Stimulated activated CD4-positive, alpha-beta T cell treated with anti-CD3 and anti-CD28 coated beads, Interleukin-4, amount 100 ng/mL, for 48 hours (primary cell): ENCODE results near the gene SLCO3A1.
A peak's percentile ranks its signal among the peaks of the same experiment; 100 is the strongest.
"Not testable (repeated sequence)": the region's sequence is repeated elsewhere in the genome, so short reads cannot be mapped to it uniquely, and the experiment has no call there.

Experiments
- DNase-seq, 2 donors: peaks; one replicate each; pipeline ENCODE4 v3.0.0-alpha.2; 2020; ENCODE audit warnings: low read depth in 2 of 2

Gene SLCO3A1

DNA sequence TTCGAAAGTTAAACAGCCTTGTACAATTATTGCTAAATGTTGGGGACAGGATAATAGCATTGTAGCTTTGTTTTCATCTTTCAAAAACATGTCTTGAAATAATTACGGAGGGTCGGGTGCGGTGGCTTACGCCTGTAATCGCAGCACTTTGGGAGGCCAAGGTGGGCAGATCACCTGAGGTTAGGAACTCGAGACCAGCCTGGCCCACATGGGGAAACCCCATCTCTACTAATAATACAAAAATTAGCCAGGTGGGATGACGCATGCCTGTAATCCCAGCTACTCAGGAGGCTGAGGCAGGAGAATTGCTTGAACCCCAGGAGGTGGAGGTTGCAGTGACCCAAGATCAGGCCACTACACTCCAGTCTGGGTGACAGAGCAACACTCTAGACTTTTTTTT is 216.7 kb downstream of the SLCO3A1 start:
- DNase-seq = not testable (repeated sequence)

DNA sequence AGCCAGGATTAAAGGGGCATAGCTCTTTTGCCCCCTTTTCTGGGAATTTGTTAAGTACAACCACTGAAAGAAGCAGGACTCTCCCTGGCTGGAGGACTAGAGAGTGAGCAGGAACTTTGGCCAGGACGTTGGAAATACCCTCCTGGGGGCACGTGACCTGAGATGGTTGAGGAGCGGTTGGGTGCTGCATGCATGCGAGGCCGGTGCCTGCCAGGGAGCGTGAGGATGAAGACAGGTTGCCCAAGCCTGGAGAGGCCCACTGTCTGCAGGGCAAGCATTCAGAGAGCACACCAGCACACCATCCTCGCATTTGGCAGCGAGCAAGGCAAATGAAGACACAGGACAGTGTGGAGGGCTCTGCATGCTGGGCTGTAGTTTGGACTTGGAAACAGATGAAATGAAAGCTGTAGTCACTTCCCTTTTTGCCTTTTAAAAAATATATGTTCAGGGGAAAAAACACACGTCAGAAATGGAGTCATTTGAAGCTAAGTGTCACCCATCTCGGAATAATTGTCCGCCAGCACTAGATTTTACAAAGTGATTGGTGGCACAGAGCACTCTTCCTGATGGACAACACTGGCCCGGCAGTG is 217.6 kb downstream of the SLCO3A1 start:
- no peak for DNase-seq

DNA sequence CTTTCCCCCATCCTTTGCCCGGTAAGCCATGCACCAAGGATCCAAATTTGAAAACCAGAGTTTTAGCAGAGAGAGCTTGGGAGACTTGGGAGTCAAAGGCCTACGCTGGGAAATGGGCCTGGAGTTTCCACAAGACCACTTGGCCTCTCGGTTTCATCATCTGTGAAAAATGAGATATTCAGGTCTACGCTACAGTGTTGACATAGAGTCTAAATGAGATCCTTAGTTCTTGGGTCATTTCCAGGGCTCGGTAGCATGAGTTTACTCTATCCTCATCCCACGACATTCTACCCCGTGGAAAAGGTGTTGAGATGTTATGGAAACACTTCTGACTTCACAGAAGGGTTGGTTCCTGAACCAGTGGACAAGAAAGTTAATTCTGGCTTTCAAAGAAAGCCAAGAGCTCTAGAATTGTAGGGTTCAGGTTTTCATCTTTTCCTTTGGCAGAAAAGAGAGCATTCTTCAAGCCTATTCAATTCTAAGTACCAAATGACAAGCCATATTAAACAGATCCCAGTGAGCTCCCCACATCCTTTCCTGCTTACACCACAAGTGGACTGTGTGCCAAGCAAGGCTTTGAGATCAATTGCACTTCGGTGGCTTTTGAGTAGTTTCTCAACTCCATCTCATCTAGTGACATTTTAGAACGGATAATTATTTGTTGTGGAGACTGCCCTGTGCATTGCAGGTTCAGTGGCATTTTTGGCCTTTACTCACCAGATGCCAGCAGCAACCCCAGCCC is 219.7 kb downstream of the SLCO3A1 start:
- DNase-seq = no peak

DNA sequence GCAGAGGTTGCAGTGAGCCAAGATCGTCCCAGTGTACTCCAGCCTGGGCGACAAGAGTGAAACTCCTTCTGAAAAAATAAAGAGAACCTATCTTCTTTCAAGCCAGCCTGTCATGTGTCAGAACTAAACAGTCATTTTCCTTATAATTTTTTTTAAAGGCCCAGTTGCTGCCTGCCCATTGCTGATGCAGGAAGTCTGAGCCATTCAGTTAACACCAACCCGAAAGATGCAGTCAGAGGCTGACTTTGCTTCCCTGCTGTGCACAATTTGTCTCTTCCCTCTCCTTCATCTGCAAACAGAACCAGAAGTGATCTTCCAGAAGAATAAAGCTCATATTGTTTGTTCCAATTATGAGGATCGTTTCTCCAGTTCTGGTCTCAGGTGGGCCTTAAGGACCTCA is 220.6 kb downstream of the SLCO3A1 start:
- DNase-seq = no peak

DNA sequence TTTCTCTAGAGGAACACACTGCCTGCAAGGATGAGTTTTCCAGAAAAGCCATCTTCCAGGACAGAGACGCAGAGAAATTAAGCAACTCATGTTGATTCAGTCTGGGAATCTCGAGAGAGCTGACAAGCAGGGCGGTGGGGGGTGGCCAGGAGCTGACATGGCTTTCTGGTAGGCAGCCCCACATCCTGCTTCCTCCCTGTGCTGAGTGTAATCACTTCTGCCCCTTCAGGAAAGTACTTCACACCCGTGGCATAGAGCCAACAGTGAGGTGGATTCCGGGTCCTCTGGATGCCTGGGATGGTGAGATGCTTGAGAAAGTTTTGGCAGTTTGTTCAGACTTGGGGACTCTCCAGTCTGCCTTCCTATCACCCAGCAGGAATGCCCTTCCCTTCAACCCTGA is 221.1 kb downstream of the SLCO3A1 start:
- DNase-seq = no peak

DNA sequence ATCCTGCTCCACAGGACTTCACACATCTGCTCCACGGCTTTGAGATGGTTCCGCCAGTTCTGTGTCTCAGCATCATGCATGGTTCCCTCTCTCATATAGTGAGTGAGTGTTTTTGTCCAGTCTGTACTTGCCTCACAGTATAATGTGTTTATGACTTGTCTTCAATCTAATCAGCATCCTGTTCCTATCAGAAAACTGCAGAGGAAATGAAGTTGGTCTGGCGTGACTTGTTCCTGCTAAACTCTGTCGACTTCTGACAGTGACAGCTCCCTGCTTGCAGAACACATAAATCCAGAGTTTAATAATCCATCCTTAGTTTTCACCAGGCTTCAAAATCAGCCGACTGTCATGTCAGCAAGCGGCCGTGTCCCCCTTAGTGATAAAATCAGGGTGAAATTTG is 222.3 kb downstream of the SLCO3A1 start:
- DNase-seq = no peak

DNA sequence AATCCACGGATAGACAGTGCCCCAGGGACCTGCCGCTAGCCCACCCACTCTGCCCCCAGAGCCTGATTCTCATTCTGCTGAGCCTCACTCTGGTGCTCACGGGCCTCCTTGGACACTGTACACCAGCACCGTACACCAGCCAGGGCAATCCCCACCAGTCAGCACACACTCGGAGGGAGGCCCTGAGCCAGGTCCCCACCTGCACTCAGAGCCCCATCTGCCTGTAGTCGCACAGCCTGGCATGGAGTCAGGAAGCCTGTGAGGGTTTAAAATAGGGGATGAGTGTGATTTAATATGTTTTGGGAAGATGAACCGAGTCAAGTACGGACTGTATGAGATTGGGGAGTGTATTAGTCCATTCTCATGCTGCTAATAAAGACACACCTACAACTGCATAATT is 223.0 kb downstream of the SLCO3A1 start:
- no peak for DNase-seq

DNA sequence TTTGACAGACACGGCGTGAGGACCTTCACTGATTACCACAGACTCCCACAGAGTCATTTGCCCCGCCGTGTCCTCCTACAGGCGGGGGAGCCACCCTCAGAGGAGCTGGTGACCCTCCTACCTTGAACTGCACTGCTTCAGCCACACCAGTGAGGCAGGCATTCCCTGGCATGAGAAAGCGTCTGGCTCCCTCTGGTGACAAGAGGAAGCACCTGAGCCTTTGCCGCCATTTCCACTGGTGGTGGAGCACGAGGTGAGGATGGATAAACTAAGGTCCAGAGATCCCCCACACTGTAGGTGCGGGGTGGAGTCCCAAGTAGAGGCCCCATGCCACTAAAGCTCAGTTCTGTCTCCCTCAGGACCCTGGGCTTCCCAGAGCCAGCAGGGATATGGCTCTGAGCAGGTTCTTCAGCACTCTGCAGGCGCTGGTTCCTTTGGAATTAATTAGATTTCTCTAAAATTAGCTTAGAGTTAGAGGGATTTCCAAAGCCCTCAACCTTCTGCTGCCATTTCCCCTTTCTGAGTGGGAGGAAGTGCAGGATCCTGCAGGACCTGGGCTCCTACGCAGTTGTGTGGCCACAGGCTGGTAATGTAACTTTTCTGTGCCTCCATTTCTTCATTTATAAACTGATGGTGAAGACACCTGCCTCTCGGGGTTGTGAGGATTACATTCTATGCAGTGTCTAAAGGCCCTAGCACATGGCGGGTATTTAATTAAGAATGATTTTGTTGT is 224.0 kb downstream of the SLCO3A1 start:
- DNase-seq = peak; percentile 52 to 61

DNA sequence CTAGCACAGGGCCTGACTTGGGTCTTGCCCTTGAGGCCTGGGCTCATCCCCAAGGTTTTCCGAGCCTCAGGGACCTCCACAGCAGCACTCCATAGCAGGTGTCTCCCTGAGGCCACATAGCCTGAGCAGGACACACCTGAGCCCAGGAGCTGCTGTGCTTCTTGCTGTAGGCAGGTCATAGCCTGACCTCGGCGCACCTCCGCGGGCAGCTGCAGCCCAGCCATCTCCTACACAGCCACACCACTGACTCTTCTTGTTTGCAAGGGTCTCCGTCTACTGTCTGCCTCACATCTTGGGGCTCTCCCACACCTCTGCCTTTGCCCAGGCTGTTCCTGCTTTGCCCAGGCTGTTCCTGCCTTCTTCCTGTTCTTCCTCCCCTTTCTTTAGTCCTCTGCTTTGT is 224.8 kb downstream of the SLCO3A1 start:
- DNase-seq = no peak

DNA sequence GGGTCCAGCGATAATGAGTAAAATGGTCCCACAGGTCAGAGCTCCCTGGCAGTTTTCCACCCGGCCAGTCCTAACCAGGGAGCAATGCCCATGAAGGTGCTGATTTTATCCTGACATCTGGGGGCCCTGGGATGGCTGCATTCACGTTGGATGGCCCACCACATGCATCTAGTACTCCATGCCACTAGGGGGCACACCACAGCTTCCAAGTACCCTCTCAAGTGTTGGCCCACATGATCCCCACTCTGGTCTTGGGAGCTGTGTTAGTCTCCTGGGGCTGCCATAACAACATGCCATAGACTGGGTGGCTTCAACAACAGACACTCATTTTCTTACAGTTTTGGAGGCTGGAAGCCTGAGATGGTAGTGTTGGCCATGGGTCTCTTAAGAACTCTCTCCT is 225.5 kb downstream of the SLCO3A1 start:
- DNase-seq = peak; percentile 26 to 35

DNA sequence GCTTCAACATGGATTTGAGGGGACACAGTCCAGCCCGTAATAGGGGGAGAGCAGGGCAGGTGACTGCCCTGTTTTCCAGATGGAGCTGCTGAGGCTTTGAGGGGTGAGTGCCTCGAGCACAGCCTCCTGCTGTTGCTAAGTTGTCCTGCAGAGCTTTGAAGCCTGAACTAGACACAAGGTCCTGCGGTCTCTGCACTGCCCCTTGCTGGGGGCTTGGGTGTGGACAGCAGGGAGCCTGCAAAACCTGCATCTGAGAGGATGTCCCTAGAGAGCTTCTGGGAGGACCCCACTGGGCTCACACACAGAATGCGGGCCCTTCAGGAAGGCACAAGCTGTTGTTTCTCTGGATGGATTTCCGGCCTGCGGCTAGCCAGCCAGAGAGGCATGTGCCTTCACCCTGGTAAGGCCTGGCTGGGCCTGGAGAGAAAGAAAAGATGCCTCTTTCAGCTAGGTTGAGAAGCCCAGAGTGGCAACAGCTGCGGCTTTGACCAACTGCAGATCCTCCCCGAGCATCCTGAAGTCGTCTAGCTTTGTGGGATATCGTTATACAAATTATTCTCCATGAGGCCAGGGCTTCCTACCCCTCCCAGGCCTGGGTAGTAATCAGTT is 226.2 kb downstream of the SLCO3A1 start:
- DNase-seq = no peak

DNA sequence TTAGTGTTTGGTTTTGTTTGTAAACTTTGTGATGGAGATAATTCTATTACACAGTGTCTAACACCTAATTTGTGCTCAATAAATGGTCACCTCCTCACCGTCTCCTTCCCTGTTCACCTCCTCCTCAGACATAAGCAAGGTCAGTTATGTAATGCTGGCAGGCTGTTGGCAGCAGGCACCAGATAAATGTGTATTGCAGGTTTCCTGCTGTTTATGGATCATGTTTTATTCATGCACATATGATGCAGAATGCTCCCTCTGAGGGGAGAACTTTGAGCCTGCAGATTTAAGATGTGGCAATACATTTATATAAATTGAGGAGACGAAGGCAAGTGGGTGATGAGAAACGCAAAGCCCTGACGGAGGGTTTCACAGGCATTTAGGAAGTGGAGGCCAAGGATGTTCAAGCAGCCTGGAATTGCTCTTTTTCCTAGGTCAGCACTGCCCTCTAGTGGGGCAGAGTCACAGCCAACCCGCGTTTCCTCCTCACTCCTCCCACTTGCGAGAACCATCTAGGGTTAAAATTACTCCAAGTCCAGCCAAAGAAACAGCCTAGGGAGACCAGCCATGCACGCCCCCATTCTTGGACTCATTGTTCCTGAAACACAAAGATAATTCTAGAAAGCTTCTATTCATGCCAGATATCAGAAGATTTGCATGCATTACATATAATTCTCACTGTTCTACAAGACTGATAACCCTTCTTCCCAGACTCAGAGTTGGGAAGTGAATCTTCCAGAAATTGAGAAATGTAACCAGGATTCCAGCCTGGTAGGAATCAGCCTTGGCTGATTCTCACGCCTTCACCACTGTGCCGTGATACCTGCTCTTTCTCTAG is 228.7 kb downstream of the SLCO3A1 start:
- peak; percentile 44 to 49 for DNase-seq

DNA sequence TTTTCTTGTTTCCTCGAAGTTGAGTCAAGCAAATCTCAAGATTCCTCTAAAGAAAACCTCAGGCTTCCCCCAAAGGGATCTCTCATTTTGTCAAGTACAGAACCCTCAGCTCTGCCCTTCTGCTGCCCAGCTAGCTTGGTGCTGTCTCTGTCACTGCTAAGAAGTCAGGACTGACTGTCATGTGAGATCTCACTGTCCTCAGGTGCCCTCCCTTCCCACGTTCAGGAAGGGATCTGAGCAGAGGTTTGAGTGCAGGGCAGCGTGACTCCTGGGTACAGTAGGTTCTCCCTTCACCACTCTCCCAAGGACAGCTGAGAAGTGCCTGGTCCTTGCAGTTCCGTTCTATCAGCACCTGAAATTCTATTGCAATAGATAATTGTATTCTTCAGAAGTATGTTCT is 229.7 kb downstream of the SLCO3A1 start:
- DNase-seq = no peak

DNA sequence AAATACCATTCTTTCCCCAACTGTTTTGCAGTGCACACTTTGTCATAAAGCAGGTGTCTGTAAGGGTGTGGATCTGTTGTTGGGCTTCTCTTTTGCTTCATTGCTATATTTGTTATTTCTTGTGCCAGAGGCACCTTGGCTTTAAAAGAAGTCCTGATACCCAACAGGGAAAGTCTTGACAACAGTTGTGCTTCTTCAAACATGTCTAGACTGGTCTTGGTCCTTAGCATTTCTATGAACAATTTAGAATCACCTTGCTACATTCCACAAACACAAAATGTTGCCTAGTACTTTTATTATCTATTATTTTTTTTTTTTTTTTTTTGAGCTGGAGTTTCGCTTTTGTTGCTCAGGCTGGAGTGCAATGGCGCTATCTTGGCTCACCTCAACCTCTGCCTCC is 233.7 kb downstream of the SLCO3A1 start:
- no peak for DNase-seq

DNA sequence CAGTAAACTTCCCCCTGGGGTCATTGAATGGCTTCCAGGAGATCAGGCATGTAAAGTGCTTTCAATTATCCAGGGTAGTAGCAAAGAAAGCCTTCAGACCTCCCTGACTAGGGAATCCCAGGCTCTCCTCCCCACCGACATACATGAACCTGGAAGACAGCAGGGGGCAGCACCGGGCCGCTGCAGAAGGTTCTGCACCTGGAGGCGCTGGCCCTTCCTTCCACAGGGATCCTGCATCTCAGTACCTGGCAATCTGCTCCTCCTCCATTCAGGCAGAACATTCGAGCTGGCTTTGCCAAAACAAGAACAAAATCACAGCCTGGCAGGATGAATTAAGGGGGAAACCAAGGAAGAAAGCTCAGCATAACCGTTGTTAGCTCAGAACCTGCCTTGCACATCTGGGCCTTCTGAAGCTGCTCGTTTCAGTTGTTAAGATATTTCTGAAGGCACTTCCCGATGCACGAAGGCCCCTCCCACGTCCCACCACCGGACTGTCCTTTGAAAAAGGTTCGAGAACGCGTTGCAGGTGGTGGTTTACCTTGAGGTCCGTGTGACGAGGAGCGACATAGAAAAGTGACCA is 237.7 kb downstream of the SLCO3A1 start:
- no peak for DNase-seq

DNA sequence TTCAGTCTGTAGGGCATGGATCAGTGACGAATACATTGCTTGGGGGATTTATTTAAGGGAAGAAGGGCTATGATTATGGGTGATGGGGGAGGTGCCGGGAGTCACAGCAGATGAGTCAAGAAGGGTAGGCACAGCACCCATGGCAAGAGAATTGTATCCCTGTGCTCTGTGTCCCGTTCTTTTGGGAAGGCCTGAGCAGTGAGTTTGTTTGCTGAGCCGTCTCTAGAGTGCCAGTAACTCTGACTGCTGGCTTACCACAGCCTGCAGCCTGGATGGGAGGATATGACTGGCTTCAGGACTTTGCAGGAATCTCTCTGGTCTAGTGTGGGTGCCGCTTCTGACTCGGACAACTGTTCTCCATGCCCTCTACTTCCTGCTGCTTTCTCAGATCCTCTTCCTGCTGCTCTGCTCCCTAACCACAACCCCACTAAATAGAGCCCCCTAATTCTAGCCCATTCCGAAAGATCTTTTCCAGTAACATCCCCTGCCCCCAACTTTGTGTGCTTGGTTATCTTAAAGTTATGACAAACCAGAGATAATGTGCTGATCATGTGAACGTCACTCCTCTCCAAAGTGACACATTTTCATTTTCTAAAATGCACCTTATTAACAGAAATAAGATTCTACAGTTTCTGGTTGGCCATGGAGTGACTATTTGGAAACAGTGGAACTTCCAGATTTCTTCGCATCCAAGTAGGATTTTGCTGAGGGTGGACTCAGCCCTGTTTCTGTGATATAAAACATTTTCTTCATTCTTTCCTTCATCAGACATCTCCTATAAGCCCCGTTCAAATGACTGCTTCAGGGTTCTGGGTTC is 239.0 kb downstream of the SLCO3A1 start:
- DNase-seq = no peak

DNA sequence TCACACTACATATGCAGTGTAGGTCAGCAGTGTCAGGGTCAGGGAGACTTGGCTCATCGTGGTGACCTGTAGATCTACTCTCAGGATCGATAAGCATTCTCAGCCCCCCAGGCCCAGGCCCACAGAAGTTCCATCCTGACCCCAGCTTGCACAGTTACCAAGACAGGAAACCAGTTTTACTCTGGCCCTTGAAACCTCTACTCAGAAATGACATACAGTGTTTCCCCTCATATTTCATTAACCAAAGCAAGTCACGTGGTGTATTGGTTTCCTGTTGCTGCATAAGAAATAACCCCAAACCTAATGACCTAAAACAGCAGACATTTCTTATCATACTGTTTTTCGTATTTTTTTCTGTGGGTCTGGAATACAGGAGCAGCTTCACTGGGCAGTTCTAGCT is 242.2 kb downstream of the SLCO3A1 start:
- DNase-seq = no peak

DNA sequence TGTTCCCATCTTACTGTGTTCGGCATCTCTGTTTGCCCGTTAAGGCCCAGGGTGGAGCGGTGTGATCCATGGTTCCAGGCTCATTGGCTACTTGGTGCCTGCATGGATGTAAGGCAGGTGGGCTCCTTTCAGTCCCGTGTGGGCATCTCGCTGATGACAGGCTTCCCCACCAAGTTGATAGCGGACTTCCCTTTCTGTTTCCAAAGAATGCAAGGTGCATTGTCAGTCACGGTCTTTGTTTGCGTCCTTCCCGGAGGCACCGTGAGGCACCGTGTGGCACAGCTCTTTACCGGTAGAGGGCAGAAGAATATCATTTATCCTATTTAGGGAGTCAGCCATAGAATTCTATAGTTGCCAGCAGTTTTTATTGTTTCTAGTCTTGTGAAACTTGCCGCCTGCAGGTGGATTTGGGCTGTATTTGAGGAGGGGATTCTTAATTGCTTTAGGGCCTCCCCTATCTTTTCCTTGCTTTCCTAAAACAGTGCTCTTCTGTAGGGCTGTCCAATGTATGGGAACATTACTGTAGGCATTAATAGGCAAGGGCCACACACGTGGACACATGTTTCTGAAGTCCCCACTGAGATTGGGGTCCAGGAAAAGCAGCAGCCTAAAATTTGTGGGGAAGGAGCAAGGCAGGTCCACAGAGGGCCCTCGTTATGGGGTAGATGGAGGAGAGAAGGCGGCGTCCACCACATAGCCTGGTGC is 244.1 kb downstream of the SLCO3A1 start:
- peak; percentile 16 to 35 for DNase-seq

DNA sequence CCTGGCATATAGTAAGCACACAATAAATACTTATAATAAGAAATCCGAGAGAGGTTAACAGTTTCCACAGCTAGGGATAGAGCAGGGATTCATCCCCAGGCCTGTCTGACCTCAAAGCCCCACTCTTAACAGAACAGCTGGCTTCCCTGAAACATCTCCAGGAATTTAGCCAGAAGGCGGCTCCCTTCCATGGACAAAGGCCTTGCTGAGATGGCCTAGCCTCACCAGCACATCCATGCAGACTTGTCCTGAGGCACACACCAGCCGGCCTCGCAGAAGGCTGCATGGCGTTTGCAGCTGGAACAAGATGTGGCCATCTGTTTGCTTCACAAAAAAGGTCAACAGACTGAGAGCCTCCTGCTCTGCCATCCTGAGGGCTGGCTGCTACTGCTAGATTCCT is 245.4 kb downstream of the SLCO3A1 start:
- DNase-seq = no peak

DNA sequence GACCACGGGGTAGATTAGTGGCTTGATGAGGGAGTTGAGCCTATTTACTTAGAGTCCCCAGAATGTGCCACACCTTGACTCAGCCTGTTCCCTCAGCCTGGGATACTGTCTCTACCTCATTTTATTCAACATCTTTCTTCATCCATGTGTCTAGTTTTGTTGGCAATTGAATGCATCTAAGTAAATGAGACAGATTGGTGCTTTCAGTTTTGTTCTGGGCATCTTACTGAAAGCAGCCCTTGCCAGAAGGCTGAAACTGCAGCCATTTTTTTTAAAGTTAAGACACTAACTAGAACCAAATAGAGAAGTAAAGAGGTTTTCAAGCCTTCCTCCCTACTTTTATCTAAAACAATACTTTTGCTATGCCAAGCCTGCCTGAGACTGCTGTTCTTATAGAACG is 246.8 kb downstream of the SLCO3A1 start:
- no peak for DNase-seq
